H1 (cell line): ENCODE data around the gene KRT75.

Experiments used
- BRCA1 ChIP-seq: IDR thresholded peaks from 2 replicates; pipeline ENCODE4 v1.6.1; 2012; ENCODE audit warnings: low read depth, low read length, improper control_type of control experiment
- CTCF ChIP-seq, 3 experiments: IDR thresholded peaks; 1 replicate in 2 of 3; 2 replicates in 1 of 3; pipeline versions ENCODE4 v1.5.1 to v1.6.1; 2011; ENCODE audit warnings: low read length in 3 of 3, mild to moderate bottlenecking in 3 of 3, inconsistent platforms in 2 of 3, low read depth in 1 of 3, moderate library complexity in 1 of 3; ENCODE audit not compliant: insufficient read depth in 1 of 3; ENCODE audit errors: control extremely low read depth in 1 of 3
- FOSL1 ChIP-seq: IDR thresholded peaks from 2 replicates; pipeline ENCODE4 v1.6.1; 2011; ENCODE audit warnings: mild to moderate bottlenecking, low read depth, low read length, moderate library complexity; ENCODE audit not compliant: insufficient read depth
- GABPA ChIP-seq: IDR thresholded peaks from 2 replicates; pipeline ENCODE4 v1.6.1; 2011; ENCODE audit warnings: mild to moderate bottlenecking, low read length, moderate library complexity, borderline replicate concordance; ENCODE audit not compliant: insufficient read depth
- HDAC6 ChIP-seq: IDR thresholded peaks from one replicate; pipeline ENCODE4 v1.7.1; 2012; ENCODE audit warnings: low read depth, mild to moderate bottlenecking, inconsistent platforms, low read length, moderate library complexity
- NRF1 ChIP-seq: IDR thresholded peaks from 2 replicates; pipeline ENCODE4 v1.6.1; 2011; ENCODE audit warnings: mild to moderate bottlenecking, low read depth, low read length, improper control_type of control experiment
- POLR2A ChIP-seq, 2 experiments: IDR thresholded peaks; 1 replicate in 1 of 2; 2 replicates in 1 of 2; pipeline ENCODE4 v1.6.1; 2011; ENCODE audit warnings: low read depth in 2 of 2, low read length in 2 of 2, mild to moderate bottlenecking in 2 of 2; ENCODE audit errors: control extremely low read depth in 1 of 2
- POLR2AphosphoS5 ChIP-seq: IDR thresholded peaks from 2 replicates; pipeline ENCODE4 v1.6.1; 2011; ENCODE audit warnings: low read depth, low read length
- RAD21 ChIP-seq, 2 experiments: IDR thresholded peaks in 1 of 2; conservative IDR thresholded peaks in 1 of 2; 2 replicates each; pipeline ENCODE4 v1.6.1; 2011; ENCODE audit warnings: low read depth in 2 of 2, low read length in 2 of 2, improper control_type of control experiment in 1 of 2, inconsistent platforms in 1 of 2, mild to moderate bottlenecking in 1 of 2, moderate library complexity in 1 of 2
- SRF ChIP-seq: IDR thresholded peaks from 2 replicates; pipeline ENCODE4 v1.6.1; 2011; ENCODE audit warnings: mild to moderate bottlenecking, low read depth, low read length, moderate library complexity
- TCF12 ChIP-seq: IDR thresholded peaks from 2 replicates; pipeline ENCODE4 v1.6.1; 2011; ENCODE audit warnings: low read depth, mild to moderate bottlenecking, low read length
- YY1 ChIP-seq: IDR thresholded peaks from 2 replicates; pipeline ENCODE4 v1.6.1; 2011; ENCODE audit warnings: low read depth, mild to moderate bottlenecking, low read length

GRCh38 chr12:52418576-52419110 is 15.5 kb downstream of the KRT75 start:
- TF ChIP-seq POLR2A (IDR thresholded peaks at IDR 0.05; ENCODE audit: control extremely low read depth in 1 of 2, low read depth in 2 of 2, low read length in 2 of 2) (no peak), CTCF (IDR thresholded peaks at IDR 0.05; ENCODE audit: control extremely low read depth in 1 of 3, insufficient read depth in 1 of 3, low read depth in 1 of 3, low read length in 3 of 3) (no peak), POLR2AphosphoS5 (no peak), GABPA (no peak), TCF12 (no peak), SRF (no peak), FOSL1 (no peak), RAD21 (IDR thresholded peaks at IDR 0.05 in 1 of 2, conservative IDR thresholded peaks at IDR 0.05 in 1 of 2; ENCODE audit: low read depth in 2 of 2, low read length in 2 of 2) (no peak), YY1 (no peak), NRF1 (no peak), HDAC6 (no peak), BRCA1 (no peak)
